CD1c-positive myeloid dendritic cell (primary cell): ENCODE measurements around the gene GPHN.
"Not testable (repeated sequence)": the region's sequence is repeated elsewhere in the genome, so short reads cannot be mapped to it uniquely, and the experiment has no call there.

ENCODE experiments used
- DNase-seq: peaks from one replicate; pipeline ENCODE4 v3.0.0-alpha.2; 2016; ENCODE audit errors: extremely low spot score

Gene GPHN

DNA sequence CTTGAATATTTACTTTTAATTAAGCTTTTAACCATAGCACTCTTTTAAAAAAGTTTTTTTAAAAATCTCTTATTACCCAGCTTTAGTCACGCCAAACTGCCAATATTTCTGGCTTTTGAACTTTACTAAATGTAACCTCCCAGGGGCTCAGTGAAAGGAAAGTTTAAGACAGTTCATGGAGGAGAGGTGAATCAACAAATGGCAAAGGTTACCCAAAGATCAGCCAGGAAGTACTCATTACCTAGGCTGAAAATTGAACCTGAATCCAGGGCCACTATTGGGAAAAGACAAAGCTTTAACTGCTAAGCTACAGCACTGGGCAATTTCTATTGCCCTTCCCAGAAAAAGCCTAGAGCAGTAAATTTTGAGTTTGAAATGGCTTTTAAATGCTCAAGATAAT, 282.2 kb downstream of the GPHN start:
- DNase-seq: no peak

DNA sequence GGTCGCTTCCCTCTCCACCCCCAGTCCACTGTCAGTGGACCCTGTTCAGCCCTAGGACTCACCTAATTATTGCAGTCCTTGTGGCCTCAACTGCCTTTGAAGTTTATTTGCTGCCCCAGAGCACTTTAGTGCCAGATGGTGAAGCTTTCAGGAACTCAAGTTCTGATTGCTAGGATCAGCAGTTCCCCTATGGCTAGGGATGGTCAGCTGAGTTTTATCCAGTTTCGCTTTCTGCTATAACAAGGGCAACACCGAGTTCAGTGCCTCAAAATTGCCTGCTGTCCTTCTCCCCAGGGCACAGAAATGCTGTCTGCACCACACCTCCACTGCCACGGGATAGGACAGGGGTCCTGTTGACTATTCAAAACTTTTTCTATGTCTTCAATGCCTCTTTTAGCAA, 295.0 kb downstream of the GPHN start:
- no peak for DNase-seq

GRCh38 chr14:66804141-66804540, 296.2 kb downstream of the GPHN start:
- no peak for DNase-seq

GRCh38 chr14:66813636-66814035, 305.7 kb downstream of the GPHN start:
- DNase-seq: no peak

DNA sequence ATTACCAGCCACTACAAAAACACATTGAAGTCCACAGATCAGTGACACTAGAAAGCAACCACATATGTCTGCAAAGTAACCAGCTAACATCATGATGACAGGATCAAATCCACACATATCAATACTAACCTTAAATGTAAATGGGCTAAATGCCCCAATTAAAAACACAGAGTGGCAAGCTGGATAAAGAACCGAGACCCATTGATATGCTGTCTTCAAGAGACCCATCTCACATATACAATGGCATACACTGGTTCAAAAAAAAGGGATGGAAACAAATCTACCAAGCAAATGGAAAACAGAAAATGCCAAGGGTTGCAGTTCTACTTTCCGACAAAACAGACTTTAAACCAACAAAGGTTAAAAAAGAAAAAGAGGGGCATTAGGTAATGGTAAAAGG, 307.7 kb downstream of the GPHN start:
- DNase-seq: no peak

GRCh38 chr14:66824251-66824650, 316.3 kb downstream of the GPHN start:
- no peak for DNase-seq

DNA sequence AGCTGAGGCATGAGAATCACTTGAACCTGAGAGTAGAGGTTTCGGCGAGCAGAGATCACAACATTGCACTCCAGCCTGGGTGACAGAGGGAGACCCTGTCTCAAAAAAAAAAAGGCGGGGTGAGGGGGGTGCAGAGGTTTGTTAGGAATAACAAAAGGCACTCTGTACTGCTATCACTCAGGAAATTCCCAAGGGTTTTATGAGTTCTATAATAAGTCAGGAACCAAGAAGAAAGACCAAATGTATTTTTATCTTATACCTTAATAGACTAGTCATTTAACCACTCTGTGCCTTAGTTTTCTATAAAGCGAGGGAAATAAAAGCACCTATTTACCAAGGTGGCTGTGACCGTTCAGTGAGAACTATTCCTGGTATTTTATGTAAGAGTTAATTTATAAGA, 319.2 kb downstream of the GPHN start:
- no peak for DNase-seq

- no peak for DNase-seq
Observed at GRCh38 chr14:66831173-66831572, 323.2 kb downstream of the GPHN start.

DNA sequence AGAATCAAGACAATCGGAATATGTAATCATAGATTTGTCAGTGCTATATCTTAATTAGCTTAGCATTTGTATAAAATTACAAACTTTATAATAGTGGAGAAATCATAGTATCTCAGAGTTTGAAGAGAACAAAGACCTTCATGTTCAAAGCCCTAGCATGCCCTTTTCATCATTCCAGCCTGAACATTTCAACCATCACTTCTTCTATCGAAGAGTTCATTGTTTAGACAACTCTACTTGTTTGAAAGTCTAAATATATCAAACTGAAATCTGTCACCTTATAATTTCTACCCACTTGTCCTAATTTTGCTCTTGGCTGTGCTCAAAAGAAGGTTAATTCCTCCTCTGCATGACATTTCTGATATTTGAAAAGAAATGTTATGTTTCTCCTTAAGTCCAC, 325.9 kb downstream of the GPHN start:
- DNase-seq: no peak

- DNase-seq: not testable (repeated sequence)
Observed at GRCh38 chr14:66837436-66837835, 329.5 kb downstream of the GPHN start.

DNA sequence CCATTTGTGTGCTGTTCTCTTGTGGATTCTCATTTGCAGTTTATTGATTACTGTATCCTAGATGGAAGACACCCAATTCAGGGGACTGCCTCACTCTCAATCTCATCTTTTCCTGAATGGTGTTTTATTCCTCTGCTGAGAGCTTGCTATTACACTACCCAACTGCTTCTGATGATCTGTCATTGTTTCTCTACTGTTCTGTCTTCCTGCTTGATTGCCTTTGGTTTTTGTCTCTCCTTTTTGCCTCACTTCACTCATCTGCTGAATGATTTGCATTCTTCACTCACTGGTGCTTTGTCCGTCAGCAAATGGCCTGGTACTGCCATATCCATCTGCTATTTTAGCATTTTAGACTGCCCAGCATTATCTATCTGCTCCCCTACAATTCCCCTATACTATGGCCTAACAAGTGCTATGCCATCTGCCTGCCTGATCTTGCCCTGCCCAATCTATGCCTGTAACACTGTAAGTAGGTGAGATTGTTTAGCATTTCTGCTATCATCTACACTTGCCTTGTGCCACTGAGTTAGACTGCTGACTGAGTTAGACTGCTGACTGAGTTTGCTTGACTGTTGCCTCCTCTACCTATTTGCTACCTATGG, 335.1 kb downstream of the GPHN start:
- DNase-seq: no peak

- DNase-seq: no peak
Observed at GRCh38 chr14:66850258-66850888, 342.4 kb downstream of the GPHN start.

DNA sequence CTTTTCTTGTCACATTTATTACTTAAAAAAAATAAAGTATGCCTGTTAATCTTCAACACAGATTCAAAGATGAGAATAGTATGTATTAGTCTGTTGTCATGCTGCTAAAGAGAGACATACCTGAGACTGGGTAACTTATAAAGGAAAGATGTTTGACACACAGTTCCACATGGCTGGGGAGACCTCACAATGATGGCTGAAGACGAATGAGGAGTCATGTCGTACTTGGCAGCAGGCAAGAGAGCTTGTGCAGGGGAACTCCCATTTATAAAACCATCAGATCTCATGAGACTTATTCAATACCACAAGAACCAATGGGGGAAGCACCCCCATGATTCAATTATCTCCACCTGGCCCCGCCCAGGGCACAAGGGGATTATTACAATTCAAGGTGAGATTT, 345.4 kb downstream of the GPHN start:
- DNase-seq: no peak

DNA sequence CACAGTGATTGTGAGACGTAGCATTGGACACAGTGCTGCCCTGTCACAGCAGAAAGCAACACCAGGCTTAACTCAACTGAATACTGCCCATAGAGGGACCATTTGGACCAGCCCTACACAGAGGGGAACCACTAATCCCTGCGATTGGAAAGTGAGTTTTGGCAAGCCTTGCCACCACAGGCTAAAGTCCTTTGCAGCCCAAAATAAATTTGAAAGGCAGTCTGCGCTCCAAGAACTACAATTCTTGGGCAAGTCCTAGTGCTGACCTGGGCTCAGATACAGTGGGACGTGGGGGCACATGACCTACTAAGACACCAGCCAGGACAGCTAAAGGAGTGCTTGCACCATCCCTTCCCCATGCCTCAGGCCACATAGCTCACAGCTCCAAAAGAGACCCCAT, 349.9 kb downstream of the GPHN start:
- no peak for DNase-seq

- no peak for DNase-seq
Observed at GRCh38 chr14:66859063-66859671, 351.2 kb downstream of the GPHN start.

- no peak for DNase-seq
Observed at GRCh38 chr14:66881596-66881995, 373.6 kb downstream of the GPHN start.

DNA sequence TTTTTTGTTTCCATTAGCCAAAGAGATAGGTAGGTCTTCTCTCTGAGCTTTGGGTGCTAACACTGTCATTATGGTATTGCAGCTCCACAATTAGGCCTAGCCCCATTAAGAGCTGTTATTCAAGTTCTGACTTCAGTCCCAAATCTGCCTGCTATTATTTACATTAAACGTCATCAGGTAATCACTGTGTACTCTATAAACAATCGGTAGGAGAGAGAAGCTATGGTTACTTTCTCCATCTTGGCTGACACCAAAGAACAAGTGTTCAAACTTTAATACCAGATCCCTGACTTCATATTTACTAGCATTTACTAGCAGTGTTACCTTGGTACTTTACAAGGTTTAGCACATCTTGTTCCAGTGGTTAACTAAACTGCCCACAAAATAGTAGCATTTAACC, 376.2 kb downstream of the GPHN start:
- DNase-seq: no peak

- DNase-seq: no peak
Observed at GRCh38 chr14:66900719-66901118, 392.8 kb downstream of the GPHN start.

- no peak for DNase-seq
Observed at GRCh38 chr14:66910311-66910840, 402.4 kb downstream of the GPHN start.

- no peak for DNase-seq
Observed at GRCh38 chr14:66916421-66916820, 408.5 kb downstream of the GPHN start.

- DNase-seq: no peak
Observed at GRCh38 chr14:66918527-66918926, 410.6 kb downstream of the GPHN start.

- DNase-seq: no peak
Observed at GRCh38 chr14:66920196-66920595, 412.2 kb downstream of the GPHN start.

GRCh38 chr14:66923251-66923650, 415.3 kb downstream of the GPHN start:
- DNase-seq: no peak
